H1 (cell line): Measurements from ENCODE around the gene DIP2B. TPM values are rescaled to one million over a fixed set of nuclear protein-coding genes. Genes with fewer than 3 reads are reported as not detected.

Experiments
- CREB1 ChIP-seq: IDR thresholded peaks from 2 replicates; pipeline ENCODE4 v1.6.1; 2012; ENCODE audit warnings: inconsistent platforms
- EGR1 ChIP-seq: IDR thresholded peaks from 2 replicates; pipeline ENCODE4 v1.6.1; 2011; ENCODE audit warnings: low read depth, low read length, borderline replicate concordance
- GABPA ChIP-seq: IDR thresholded peaks from 2 replicates; pipeline ENCODE4 v1.6.1; 2011; ENCODE audit warnings: mild to moderate bottlenecking, low read length, moderate library complexity, borderline replicate concordance; ENCODE audit not compliant: insufficient read depth
- KDM5A ChIP-seq: fragments of 200-600 bp; IDR thresholded peaks from 2 replicates; pipeline ENCODE4 v1.7.1; 2012; ENCODE audit warnings: mild to moderate bottlenecking, low read length, inconsistent platforms, mixed read lengths
- SIRT6 ChIP-seq: IDR thresholded peaks from one replicate; pipeline ENCODE4 v1.7.1; 2012; ENCODE audit warnings: low read length, inconsistent platforms
- polyA plus RNA-seq, 7 experiments: library from polyadenylated mRNA; depleted of rRNA in 3 of 7; stranded (reverse) in 5 of 7; unstranded in 2 of 7; fragments of >200 nt in 5 of 7; fragments of 200-250 nt in 2 of 7; gene quantifications; 1 replicate in 5 of 7; 2 replicates in 1 of 7; 4 replicates in 1 of 7; pipeline versions ENCODE4 v1.2.1 to v1.2.3, GENCODE V29; 2011 to 2013; ENCODE audit warnings: missing spikeins in 2 of 7, mixed read lengths in 2 of 7
- total RNA-seq: library from RNA; stranded (reverse); fragmentation: NEBNext Ultra II Directional; extraction: Animal tissue kit (Norgen Biotek cat#: 25700); gene quantifications from 2 replicates; pipeline ENCODE4 v1.2.1, GENCODE V29; 2021
- TF ChIP-seq, protein P1 (sequence below): fragments of 300-600 bp; sonication (generic); IDR thresholded peaks from 2 replicates; pipeline ENCODE4 v1.7.1; 2012; ENCODE audit warnings: low read length, moderate library complexity, mild to moderate bottlenecking, inconsistent platforms; ENCODE audit not compliant: insufficient replicate concordance

Gene DIP2B
- total and polyA plus RNA-seq, 2 of the 8 experiments (the other 6 are each of a cell fraction or from before 2014, with no cell fraction given) = 11.1 to 29.6 TPM

DNA sequence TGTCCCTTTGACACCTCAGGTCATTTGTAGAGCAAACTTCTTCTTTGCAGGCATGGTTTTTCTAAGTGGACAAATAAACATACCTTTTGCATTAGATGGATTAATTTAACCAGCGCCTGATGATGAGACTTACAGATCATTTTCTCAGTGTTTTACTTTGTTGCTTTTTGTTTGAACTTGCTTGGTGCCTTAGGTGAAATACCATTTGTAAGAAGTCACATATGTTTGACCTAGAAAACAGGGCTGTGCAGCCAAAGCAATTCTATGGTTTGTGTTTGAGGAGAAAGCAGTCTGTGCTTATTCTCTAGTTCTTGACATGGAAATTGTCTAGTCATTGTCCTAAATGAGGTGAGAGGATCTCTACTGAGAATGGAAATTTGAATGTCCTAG is 111.1 kb downstream of the DIP2B start (continued):
- TF ChIP-seq, protein P1, sequence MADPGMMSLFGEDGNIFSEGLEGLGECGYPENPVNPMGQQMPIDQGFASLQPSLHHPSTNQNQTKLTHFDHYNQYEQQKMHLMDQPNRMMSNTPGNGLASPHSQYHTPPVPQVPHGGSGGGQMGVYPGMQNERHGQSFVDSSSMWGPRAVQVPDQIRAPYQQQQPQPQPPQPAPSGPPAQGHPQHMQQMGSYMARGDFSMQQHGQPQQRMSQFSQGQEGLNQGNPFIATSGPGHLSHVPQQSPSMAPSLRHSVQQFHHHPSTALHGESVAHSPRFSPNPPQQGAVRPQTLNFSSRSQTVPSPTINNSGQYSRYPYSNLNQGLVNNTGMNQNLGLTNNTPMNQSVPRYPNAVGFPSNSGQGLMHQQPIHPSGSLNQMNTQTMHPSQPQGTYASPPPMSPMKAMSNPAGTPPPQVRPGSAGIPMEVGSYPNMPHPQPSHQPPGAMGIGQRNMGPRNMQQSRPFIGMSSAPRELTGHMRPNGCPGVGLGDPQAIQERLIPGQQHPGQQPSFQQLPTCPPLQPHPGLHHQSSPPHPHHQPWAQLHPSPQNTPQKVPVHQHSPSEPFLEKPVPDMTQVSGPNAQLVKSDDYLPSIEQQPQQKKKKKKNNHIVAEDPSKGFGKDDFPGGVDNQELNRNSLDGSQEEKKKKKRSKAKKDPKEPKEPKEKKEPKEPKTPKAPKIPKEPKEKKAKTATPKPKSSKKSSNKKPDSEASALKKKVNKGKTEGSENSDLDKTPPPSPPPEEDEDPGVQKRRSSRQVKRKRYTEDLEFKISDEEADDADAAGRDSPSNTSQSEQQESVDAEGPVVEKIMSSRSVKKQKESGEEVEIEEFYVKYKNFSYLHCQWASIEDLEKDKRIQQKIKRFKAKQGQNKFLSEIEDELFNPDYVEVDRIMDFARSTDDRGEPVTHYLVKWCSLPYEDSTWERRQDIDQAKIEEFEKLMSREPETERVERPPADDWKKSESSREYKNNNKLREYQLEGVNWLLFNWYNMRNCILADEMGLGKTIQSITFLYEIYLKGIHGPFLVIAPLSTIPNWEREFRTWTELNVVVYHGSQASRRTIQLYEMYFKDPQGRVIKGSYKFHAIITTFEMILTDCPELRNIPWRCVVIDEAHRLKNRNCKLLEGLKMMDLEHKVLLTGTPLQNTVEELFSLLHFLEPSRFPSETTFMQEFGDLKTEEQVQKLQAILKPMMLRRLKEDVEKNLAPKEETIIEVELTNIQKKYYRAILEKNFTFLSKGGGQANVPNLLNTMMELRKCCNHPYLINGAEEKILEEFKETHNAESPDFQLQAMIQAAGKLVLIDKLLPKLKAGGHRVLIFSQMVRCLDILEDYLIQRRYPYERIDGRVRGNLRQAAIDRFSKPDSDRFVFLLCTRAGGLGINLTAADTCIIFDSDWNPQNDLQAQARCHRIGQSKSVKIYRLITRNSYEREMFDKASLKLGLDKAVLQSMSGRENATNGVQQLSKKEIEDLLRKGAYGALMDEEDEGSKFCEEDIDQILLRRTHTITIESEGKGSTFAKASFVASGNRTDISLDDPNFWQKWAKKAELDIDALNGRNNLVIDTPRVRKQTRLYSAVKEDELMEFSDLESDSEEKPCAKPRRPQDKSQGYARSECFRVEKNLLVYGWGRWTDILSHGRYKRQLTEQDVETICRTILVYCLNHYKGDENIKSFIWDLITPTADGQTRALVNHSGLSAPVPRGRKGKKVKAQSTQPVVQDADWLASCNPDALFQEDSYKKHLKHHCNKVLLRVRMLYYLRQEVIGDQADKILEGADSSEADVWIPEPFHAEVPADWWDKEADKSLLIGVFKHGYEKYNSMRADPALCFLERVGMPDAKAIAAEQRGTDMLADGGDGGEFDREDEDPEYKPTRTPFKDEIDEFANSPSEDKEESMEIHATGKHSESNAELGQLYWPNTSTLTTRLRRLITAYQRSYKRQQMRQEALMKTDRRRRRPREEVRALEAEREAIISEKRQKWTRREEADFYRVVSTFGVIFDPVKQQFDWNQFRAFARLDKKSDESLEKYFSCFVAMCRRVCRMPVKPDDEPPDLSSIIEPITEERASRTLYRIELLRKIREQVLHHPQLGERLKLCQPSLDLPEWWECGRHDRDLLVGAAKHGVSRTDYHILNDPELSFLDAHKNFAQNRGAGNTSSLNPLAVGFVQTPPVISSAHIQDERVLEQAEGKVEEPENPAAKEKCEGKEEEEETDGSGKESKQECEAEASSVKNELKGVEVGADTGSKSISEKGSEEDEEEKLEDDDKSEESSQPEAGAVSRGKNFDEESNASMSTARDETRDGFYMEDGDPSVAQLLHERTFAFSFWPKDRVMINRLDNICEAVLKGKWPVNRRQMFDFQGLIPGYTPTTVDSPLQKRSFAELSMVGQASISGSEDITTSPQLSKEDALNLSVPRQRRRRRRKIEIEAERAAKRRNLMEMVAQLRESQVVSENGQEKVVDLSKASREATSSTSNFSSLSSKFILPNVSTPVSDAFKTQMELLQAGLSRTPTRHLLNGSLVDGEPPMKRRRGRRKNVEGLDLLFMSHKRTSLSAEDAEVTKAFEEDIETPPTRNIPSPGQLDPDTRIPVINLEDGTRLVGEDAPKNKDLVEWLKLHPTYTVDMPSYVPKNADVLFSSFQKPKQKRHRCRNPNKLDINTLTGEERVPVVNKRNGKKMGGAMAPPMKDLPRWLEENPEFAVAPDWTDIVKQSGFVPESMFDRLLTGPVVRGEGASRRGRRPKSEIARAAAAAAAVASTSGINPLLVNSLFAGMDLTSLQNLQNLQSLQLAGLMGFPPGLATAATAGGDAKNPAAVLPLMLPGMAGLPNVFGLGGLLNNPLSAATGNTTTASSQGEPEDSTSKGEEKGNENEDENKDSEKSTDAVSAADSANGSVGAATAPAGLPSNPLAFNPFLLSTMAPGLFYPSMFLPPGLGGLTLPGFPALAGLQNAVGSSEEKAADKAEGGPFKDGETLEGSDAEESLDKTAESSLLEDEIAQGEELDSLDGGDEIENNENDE = no peak
- TF ChIP-seq GABPA = no peak
- TF ChIP-seq EGR1 = no peak
- TF ChIP-seq SIRT6 = no peak
- TF ChIP-seq KDM5A = no peak
- no peak for TF ChIP-seq CREB1
